GM23248 (cell line): ENCODE results near the gene DAB1. TPM values are rescaled to one million over a fixed set of nuclear protein-coding genes. Genes with fewer than 3 reads are reported as not detected.
A peak's percentile ranks its signal among the peaks of the same experiment; 100 is the strongest.

Experiments
- DNase-seq: peaks from one replicate; pipeline ENCODE4 v3.0.0-alpha.2; 2015
- H2AFZ ChIP-seq: fragments of 200-600 bp; sonication (generic); 2 replicates; pipeline ENCODE4 v1.6.1; 2016; ENCODE audit warnings: antibody characterized with exemption
- H3F3A ChIP-seq: fragments of 200-600 bp; sonication (generic); 2 replicates; pipeline ENCODE4 v1.6.1; 2016; ENCODE audit warnings: mild to moderate bottlenecking, antibody characterized with exemption, mixed run types; ENCODE audit not compliant: insufficient read depth
- H3K27ac ChIP-seq: fragments of 200-600 bp; sonication (generic); 2 replicates; pipeline ENCODE4 v1.5.1; 2016; ENCODE audit warnings: mild to moderate bottlenecking
- H3K27me3 ChIP-seq: fragments of 200-600 bp; sonication (generic); replicated peaks from 2 replicates; pipeline ENCODE4 v1.6.1; 2016; ENCODE audit warnings: mild to moderate bottlenecking; ENCODE audit not compliant: insufficient read depth
- H3K36me3 ChIP-seq: fragments of 200-600 bp; sonication (generic); 2 replicates; pipeline ENCODE4 v1.6.1; 2016; ENCODE audit warnings: low read depth, mild to moderate bottlenecking
- H3K4me1 ChIP-seq: fragments of 200-600 bp; sonication (generic); 2 replicates; pipeline ENCODE4 v1.6.1; 2016; ENCODE audit warnings: mild to moderate bottlenecking; ENCODE audit not compliant: insufficient read depth
- H3K4me2 ChIP-seq: fragments of 200-600 bp; sonication (generic); one replicate; pipeline ENCODE4 v1.6.1; 2016; ENCODE audit warnings: mild to moderate bottlenecking; ENCODE audit not compliant: unreplicated experiment
- H3K4me3 ChIP-seq: fragments of 200-600 bp; sonication (generic); 2 replicates; pipeline ENCODE4 v1.5.1; 2016; ENCODE audit warnings: mild to moderate bottlenecking
- H3K79me2 ChIP-seq: fragments of 200-600 bp; sonication (generic); 2 replicates; pipeline ENCODE4 v1.6.1; 2016; ENCODE audit warnings: mild to moderate bottlenecking; ENCODE audit not compliant: insufficient read depth
- H3K9ac ChIP-seq: fragments of 200-600 bp; sonication (generic); 2 replicates; pipeline ENCODE4 v1.6.1; 2016; ENCODE audit warnings: mild to moderate bottlenecking
- H3K9me2 ChIP-seq: fragments of 200-600 bp; sonication (generic); 2 replicates; pipeline ENCODE4 v1.6.1; 2016; ENCODE audit warnings: mixed run types, mild to moderate bottlenecking, moderate library complexity; ENCODE audit not compliant: insufficient read depth
- H3K9me3 ChIP-seq: fragments of 200-600 bp; sonication (generic); one replicate; pipeline ENCODE4 v1.6.1; 2017; ENCODE audit warnings: low read depth
- H4K20me1 ChIP-seq: fragments of 200-600 bp; sonication (generic); 2 replicates; pipeline ENCODE4 v1.6.0; 2016; ENCODE audit not compliant: insufficient read depth
- EZH2 ChIP-seq: fragments of 200-600 bp; sonication (generic); IDR thresholded peaks from 2 replicates; pipeline ENCODE4 v1.6.1; 2018; ENCODE audit warnings: antibody characterized with exemption, mild to moderate bottlenecking; ENCODE audit not compliant: insufficient read depth, poor library complexity, severe bottlenecking
- EZH2phosphoT487 ChIP-seq: fragments of 200-600 bp; sonication (generic); IDR thresholded peaks from 2 replicates; pipeline ENCODE4 v1.6.1; 2018; ENCODE audit warnings: antibody characterized with exemption, moderate library complexity, mild to moderate bottlenecking, low read depth; ENCODE audit not compliant: insufficient read depth
- WGBS, 2 experiments: methylation state at CpG; one replicate each; pipeline ENCODE4 v1.1.6; 2015 to 2017; ENCODE audit warnings: low lambda C conversion rate in 2 of 2, low coverage in 1 of 2; ENCODE audit errors: missing lambda C conversion rate in 2 of 2; 5-methylcytosine and 5-hydroxymethylcytosine counted together
- in situ Hi-C: fragments of 300-500 bp; cut with MboI; formaldehyde crosslinking; loops from 2 replicates; pipeline ENCODE4 v1.15.0; 2020
- polyA plus RNA-seq: library from polyadenylated mRNA; unstranded; fragments of >200 nt; fragmentation: Nextera tagmentation; extraction: Ambion mirVana; gene quantifications from 2 replicates; pipeline ENCODE4 v1.2.1, GENCODE V29; 2016
- total RNA-seq: library from RNA; depleted of rRNA; stranded (reverse); fragments of >200 nt; shearing (Covaris generic); gene quantifications from 2 replicates; pipeline ENCODE4 v1.2.3, GENCODE V29; 2014

The DAB1 gene
- total and polyA plus RNA-seq, 2 experiments from 2014 or later: 0.11 to 0.39 TPM

DNA sequence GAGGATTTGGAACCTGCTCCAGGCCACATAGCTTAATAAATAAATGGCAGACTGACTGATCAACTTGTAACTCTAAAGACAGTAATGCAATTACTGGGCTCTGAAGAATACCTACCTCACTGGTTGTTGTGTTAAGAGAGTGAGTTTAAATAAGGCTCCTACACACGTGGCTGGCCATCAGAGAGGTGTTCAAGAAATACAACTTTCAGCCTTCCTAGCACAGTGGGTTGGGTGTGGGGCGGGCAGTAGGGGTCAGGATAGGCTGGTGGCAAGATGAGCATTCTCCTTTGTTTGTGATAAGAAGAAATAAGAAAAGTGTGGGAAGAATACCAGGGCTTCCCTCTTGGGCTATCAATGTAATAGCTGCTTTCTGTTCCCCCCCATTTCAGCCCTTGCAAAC lies 151.3 kb downstream of the DAB1 start:
- Histone ChIP-seq H3K9me2 (no peaks in the 10 kb centered on the region), H2AFZ (no peak overlapping the region), H3K79me2 (no peaks in the 10 kb centered on the region), H3K27ac (no peak overlapping the region), H4K20me1 (no peaks in the 10 kb centered on the region), H3K4me2 (no peak overlapping the region), H3K36me3 (no peaks in the 10 kb centered on the region), H3K9me3 (no peaks in the 10 kb centered on the region), H3K4me3 (no peak overlapping the region), H3K9ac (no peak overlapping the region), H3K4me1 (no peaks in the 10 kb centered on the region), H3K27me3 (peaks cover 21% of the 10 kb centered on the region; the same call in 1 of the 2 replicates), H3F3A (no peaks in the 10 kb centered on the region)
- no peak for DNase-seq
- no peak for TF ChIP-seq EZH2
- TF ChIP-seq EZH2phosphoT487: no peak
- 21 to 29% methylated on average over 2 of the region's 2 CpGs for WGBS, 2 experiments
- in situ Hi-C loops: no loop called here

DNA sequence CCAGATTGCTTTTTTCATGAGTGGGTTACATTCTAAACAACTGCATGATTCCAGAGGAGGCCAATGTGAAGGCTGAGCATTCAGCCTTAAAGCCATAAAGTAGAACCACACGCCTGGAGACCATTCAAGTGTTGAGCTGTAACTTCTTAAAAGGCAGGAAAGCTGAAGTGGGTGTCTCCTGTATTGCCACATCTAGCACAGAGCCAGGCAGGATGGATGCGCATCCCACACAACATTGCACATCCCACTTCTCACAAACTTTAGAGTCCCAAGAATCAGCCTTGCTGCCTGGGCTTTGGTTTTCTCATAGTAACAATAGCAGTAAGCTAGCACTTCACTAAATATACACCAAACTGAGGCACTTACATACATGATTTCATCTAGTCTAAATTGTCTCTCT lies 151.7 kb downstream of the DAB1 start:
- Histone ChIP-seq H3K36me3 (no peaks in the 10 kb centered on the region), H3K4me2 (no peak overlapping the region), H3F3A (no peaks in the 10 kb centered on the region), H3K9me3 (no peaks in the 10 kb centered on the region), H3K9me2 (no peaks in the 10 kb centered on the region), H3K79me2 (no peaks in the 10 kb centered on the region), H4K20me1 (no peaks in the 10 kb centered on the region), H3K27me3 (peaks cover 17% of the 10 kb centered on the region; the same call in 1 of the 2 replicates), H2AFZ (no peak overlapping the region), H3K4me3 (no peak overlapping the region), H3K27ac (no peak overlapping the region), H3K9ac (no peak overlapping the region), H3K4me1 (no peaks in the 10 kb centered on the region)
- DNase-seq: peak; percentile 11
- WGBS, 2 experiments: 20 to 22% methylated on average over 2 of the region's 2 CpGs
- in situ Hi-C loops: no loop called here
- TF ChIP-seq EZH2 (no peak), EZH2phosphoT487 (no peak)

- Histone ChIP-seq H2AFZ (no peak overlapping the region), H3F3A (no peaks in the 10 kb centered on the region), H3K36me3 (no peaks in the 10 kb centered on the region), H3K4me3 (no peak overlapping the region), H3K27me3 (peaks cover 12% of the 10 kb centered on the region; the same call in 1 of the 2 replicates), H3K9me3 (no peaks in the 10 kb centered on the region), H3K27ac (no peak overlapping the region), H4K20me1 (no peaks in the 10 kb centered on the region), H3K79me2 (no peaks in the 10 kb centered on the region), H3K4me2 (no peak overlapping the region), H3K4me1 (no peaks in the 10 kb centered on the region), H3K9me2 (no peaks in the 10 kb centered on the region), H3K9ac (no peak overlapping the region)
- no peak for DNase-seq
- in situ Hi-C loops: no loop called here
- TF ChIP-seq EZH2: no peak
- no peak for TF ChIP-seq EZH2phosphoT487
- 65 to 69% methylated on average over 8 of the region's 8 CpGs for WGBS, 2 experiments
Measured at GRCh38 chr1:57270927-57271698, 152.7 kb downstream of the DAB1 start.

DNA sequence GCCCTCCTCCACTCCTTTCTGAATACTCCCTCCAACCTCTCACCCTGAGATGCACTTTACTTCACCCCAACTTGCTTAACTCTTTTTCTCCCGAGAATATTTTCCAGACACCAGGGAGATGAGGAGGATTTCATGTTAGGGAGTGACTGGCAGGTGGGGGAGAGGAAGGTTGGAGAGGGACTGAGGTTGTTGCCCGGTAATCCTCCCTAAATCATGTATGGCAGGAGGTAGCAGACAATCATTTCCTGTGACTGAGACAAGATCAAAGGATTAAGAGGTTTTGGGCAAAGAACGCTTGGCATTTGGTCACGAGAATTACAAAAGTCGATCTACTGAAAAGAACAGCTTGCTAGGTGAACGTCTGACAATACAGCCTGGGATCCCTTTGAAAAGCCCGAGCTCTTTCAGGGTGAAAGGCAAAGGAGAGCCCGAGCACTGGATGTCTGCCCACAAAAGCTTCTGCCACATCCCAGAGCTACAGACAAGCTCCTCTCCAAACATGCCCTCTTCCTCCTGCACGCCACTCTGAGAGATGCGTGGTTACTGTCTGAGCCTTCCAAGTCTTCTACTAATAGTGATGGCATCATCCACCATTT lies 154.1 kb downstream of the DAB1 start:
- H3K9ac ChIP-seq: no peak overlapping the region
- H3K4me2 ChIP-seq: no peak overlapping the region
- DNase-seq: no peak
- H3K27me3 ChIP-seq: peaks cover 12% of the 10 kb centered on the region; the same call in 1 of the 2 replicates
- in situ Hi-C loops: no loop called here
- no peak overlapping the region for H3K4me3 ChIP-seq
- H3F3A ChIP-seq: no peaks in the 10 kb centered on the region
- no peak overlapping the region for H2AFZ ChIP-seq
- no peaks in the 10 kb centered on the region for H3K9me3 ChIP-seq
- no peaks in the 10 kb centered on the region for H3K4me1 ChIP-seq
- H3K36me3 ChIP-seq: no peaks in the 10 kb centered on the region
- no peak for TF ChIP-seq EZH2phosphoT487
- no peak for TF ChIP-seq EZH2
- H4K20me1 ChIP-seq: no peaks in the 10 kb centered on the region
- no peak overlapping the region for H3K27ac ChIP-seq
- WGBS, 2 experiments: 13 to 17% methylated on average over 10 of the region's 10 CpGs
- H3K79me2 ChIP-seq: no peaks in the 10 kb centered on the region
- H3K9me2 ChIP-seq: no peaks in the 10 kb centered on the region
